Colon (tissue), 2 donors: ENCODE measurements around the gene TOP1.

ENCODE experiments used
- FAIRE-seq: peaks from 2 replicates; lab custom pipeline; 2012; peaks lifted over from hg19 to GRCh38; lab: Jason Lieb, UNC
- donor health status: control.
- donor health status: control.

TOP1 gene

DNA sequence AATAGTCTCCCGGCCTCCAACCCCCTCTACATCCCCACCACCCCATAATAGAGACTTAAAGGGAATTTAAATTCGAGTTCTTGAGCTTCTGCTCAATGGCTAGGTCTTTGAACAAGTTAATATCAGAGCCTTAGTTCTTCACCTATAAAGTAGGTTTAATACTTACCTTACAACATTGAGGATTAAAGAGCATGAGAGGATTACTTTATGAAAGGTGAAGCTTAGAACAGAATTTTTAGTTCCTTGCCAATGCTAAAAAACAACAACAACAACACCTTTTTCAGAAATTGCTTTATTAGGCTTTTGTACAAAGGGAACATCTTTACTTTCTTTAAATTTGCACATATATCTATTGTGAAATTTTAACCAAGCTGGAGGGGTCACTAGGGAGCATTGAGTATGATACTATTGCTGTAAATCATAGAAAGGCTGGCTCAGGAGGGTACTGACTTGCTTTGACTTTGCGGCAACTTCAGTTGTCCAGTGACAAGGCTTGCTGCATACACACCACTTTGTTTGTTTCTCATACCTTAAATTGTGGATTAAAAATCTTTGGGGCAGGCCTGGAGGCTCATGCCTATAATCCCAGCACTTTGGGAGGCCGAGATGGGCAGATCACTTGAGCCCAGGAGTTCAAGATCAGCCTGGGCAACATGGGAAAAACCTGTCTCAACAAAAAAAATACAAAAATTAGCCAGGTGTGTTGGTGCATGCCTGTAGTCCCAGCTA lies 9.7 kb downstream of the TOP1 start:
- FAIRE-seq: no peak

DNA sequence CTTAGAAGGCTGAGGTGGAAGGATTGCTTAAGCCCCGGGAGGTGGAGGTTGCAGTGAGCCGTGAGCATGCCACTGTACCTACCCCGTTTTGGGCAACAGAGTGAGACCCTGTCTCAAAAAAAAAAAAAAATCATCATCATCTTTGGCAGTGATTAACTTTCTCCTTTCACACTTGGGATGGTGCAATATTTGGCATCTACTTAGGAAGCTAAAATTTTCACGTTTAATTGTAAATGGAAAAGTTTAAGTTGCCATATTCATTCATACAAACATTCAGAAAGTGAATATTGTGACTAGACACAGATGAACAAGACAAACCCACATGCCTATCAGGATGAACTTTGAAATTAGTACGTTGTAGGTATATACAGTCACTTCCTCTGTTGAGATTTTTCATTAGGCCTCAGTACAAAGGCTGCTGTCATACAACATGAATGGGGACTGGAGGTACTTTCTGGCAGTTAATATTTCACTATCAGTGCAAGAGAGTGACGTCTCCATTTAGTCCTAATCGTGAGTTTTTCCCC lies 10.3 kb downstream of the TOP1 start:
- FAIRE-seq: no peak

DNA sequence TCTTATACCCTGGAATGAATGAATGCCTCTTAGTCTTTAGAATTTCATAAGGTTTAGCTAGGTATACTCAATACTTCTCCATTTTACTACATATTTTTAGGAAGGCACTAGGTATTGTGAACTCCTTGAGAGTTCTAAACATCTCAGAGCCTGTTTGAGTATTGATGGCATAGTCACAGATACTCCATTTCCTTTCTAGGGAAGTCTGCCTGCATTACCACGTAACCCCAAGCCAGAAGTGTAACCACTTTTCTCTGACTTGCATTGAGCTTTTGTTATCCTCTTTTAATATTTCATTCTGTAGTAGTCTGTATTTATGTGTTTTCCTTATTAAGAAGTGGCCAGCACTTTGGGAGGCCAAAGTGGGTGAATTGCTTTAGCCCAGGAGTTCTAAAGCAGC lies 12.2 kb downstream of the TOP1 start:
- no peak for FAIRE-seq

DNA sequence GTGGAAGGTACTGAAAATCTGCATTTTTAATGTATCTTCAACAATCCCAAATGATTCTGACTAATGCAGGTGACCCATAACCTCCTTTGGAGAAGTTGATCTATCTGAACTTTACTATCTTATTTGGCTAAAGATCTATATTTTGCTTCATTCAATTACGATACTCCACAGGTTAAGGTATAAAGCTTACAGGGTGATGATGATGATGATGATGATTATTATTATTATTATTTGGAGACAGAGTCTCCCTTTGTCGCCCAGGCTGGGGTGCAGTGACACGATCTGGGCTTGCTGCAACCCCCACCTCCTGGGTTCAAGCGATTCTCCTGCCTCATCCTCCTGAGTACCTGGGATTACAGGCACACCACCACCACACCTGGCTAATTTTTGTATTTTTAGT lies 13.1 kb downstream of the TOP1 start:
- no peak for FAIRE-seq

DNA sequence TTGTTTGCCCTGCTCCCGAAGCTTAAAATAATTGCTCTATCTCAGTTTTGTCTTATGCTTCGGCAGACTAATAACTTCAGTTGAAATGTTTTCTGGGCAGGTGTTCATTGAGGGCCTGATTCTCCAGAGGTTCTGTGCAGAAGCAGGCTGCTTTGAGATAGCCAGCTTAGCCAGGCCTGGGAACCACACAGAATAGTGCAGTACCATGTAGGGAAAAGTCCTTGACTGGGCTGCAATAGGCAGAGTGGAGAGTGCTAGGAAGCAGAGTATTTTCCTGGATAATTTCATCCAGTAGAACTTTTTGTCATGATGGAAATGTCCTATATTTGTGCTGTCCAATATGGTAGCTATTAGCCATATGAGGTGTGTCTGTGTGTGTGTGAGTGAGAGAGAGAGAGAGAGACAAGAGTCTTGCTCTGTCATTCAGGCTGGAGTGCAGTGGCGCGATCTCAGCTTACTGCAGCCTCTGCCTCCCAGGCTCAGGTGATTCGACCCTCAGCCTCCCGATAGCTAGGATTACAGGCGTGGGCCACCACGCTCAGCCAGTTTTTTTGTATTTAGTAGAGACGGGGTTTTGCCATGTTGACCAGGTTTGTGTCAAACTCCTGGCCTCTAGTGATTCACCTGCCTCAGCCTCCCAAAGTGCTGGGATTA lies 15.9 kb downstream of the TOP1 start:
- FAIRE-seq: no peak

DNA sequence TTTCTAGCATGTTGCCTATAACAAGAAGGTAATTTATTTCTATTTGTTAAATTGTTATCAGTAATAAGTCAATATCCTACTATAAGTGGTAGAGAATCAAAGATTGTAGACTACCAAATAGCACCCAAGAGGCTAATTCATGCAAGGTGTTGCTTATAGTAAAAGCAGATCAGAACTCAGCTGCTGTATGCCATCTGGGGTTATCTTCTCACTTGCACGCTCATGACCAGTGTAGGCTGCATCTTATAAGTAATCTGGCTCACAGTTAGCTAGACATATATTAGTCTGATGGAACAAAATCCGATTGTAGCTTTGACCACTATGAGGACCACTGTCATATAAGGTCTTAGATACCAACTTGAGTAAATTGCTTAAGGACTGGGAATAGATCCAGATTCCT lies 17.0 kb downstream of the TOP1 start:
- FAIRE-seq: no peak

DNA sequence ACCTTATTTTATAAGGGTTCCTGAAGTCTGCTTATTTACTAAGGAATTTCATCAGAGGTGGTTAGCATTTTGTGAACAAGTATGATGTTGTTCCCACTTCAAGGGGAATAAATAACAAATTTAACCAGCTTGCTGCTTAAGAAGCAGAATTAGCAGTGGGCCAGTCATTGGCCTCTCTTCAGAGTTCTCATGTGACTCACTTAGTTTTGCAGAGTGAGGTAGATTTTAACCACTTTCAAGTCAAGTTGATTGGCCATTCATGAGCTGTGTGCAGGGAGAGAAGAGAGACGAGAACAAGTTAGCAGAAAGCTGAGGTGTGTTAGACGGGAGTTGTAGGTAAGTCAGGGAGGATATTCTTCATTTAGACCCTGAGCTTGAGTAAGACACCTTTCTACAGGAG lies 18.1 kb downstream of the TOP1 start:
- no peak for FAIRE-seq

DNA sequence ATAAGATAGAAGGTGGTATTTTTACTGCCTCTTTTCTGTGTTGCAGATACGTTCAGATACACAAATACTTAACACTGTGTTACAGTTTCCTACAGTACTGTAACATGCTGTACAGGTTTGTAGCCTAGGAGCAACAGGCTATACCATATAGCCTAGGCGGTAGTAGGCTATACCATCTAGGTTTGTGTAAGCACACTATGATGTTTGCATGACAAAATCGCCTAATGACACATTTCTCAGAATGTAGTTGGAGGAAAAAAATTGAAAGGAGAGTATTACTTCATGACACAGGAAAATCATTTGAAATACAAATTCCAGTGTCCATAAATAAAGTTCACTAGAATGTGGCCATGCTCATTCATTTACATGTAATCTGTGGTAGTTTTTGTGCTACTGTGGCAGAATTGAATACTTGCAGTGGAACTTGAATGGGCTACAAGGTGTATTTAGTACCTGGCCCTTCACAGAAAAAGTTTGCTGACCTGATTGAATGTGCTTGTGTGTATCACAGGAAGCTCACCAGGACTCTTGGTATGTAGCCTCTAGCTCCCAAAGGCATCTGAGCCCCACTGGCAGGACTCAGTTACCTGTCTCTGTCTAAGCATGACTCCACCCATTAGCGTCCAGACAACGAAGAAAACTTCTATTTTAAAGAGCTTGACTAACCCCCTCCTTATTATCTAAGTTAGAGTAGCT lies 18.8 kb downstream of the TOP1 start:
- no peak for FAIRE-seq

DNA sequence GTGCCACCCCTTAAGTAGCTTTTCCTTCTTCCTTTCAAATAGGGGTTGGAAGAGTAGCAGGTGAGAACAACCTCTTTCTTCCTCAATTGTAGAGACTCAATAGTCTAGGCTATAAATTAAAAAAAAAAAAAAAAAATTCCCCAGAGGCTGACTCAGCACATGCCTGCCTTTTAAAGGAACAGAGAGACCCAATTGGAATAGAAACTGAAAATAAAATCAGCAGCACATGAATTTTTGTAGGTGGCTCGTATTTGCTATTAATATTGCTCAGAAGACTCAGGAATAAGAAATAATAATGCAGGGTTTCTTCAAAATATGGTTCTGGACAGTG lies 19.3 kb downstream of the TOP1 start:
- FAIRE-seq: no peak

DNA sequence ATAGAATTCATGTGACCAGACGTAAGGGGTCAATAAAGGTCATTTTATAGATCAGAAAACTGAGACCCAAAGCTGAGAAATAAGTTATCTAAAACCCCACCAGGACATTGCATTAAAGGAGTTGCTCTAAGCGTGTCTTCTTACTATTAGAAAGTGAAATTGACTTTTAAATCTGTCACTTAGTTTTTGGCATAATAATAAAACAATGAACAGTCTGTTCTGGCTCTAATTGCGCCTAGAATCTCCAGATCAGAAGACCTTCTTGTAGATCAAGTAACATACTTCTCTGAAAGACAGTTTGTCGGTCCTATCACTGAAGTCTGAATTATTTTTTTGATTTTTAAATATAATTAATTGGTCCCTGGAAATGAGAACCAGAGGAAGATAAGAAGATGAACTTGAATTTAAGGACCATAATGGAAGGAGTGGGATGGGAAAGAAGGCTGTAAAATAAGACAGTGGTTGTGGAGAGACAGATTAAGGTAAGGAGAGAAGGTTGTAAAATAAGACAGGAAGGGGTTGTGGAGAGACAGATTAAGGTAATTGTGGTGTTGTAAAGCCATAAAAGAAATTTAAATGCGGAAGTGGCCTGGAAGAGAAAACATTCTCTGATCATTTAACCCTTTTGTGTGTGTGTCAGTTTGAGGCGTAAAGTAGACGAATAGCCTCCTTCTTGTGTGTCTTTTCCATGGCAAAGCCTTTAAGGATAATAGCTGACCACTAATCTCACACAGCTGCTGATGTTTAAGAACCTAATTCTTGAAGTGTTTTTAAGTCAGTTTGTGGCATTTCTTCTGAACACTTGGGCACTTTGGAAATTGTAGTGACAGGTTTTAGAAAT lies 20.1 kb downstream of the TOP1 start:
- no peak for FAIRE-seq

DNA sequence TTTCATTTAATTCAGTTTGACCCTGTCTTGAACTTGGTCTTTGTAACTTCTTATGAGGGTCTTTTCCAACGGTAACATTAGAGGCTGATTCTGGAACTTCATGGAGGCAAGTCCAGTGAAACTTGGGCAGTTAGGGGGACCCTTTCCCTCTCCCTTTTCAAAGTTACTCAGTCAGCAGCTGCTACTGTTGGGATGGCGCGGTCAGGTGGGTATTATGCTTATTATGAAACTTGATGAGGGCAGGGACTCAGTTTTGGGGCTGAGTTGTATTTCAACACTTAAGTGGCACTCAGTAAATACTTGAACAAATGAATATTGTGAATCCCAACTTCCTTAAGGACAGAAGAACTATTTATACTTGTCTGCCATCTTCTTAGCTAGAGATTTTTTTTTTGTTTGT lies 20.8 kb downstream of the TOP1 start:
- no peak for FAIRE-seq

DNA sequence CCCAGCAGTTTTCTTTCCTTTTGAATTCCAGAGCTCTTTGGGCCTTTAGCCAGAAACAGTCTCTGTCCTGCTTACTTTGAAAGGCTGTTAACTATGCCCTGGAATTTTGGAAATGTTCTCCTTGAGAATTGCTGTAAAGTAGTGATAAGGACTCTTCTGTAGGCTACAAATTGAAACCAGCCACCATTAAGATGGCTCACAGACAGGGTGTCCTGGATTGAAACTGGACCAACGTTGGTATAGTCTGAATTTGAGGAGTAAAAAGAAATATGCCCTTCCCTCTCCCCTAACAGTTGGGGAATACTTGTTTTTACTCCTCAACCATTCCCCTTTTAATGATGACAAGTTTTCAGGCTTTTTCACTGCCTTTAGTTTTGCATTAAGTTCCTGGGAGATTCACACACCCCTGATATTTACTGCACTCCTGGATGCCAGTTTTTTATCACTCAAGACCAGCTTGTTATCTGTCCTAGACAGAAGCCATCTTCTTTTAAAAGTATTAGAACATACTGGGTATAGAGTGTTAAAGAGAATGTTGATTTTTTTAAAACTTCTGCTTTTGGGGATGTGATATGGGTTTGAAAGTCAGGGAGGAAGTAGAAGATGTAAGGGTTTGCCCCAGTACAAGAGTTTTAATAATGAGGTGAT lies 21.9 kb downstream of the TOP1 start:
- no peak for FAIRE-seq

DNA sequence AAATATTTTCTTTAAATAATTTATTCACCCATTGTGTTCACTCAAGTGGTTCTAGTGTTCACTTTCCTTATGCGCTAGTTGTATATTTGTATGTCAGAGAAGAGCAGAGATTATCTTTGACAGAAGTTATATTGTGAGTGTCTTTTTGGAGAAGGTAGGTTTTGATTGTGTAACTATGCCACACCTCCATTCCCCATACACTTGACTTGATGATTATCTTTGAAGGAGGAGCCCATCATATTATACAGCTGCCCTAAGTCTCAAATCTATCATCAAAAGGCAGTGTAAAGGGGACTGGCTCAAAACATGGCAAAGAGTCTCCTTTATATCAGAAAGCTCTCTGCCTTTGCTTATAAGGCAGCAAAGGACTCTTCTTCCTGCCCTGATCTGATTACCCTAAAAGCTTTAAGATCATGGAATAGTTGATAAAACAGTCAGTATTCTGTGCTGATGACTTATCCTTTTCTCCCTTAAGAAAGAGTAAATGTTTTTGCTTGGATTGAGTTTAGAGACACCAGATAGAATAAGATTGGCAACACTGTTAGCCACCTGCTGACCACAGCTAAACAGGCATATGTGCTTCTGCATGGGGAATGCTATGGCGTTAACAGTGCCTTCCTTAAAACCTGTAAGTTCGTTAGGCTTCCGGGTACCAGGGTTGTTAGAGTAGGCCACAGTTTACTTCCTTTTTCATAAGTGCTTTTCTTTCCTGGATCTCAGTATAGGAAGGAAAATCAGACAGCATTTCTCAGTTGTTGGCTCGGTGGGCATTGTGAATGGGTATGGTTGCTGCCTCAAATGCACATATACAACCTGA lies 22.6 kb downstream of the TOP1 start:
- FAIRE-seq: no peak

DNA sequence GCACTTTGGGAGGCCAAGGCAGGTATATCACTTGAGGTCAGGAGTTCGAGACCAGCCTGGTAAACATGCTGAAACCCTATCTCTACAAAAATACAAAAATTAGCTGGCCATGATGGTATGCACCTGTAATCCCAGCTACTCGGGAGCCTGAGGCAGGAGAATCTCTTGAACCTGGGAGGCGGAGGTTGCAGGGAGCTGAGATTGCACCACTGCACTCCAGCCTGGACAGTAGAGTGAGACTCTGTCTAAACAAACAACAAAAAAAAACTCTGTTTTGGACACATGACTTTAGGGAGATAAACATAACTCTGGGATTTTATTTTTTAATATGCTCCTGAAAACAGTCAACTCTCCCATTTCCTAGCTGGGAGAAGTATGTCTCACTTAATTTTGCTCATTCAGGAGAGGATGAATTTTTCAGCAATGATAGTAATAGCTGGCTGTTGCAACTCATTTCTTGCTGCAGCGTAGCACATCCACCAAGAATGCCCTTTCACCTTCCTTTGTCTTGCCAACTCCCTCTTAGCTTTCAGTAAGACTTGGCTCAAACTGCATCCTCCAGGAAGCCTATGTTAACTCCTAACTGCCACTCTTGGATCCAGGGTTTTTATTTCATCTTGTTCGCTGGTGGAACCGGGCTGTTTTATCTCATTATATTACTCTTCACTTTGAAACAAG lies 24.3 kb downstream of the TOP1 start:
- FAIRE-seq: no peak

DNA sequence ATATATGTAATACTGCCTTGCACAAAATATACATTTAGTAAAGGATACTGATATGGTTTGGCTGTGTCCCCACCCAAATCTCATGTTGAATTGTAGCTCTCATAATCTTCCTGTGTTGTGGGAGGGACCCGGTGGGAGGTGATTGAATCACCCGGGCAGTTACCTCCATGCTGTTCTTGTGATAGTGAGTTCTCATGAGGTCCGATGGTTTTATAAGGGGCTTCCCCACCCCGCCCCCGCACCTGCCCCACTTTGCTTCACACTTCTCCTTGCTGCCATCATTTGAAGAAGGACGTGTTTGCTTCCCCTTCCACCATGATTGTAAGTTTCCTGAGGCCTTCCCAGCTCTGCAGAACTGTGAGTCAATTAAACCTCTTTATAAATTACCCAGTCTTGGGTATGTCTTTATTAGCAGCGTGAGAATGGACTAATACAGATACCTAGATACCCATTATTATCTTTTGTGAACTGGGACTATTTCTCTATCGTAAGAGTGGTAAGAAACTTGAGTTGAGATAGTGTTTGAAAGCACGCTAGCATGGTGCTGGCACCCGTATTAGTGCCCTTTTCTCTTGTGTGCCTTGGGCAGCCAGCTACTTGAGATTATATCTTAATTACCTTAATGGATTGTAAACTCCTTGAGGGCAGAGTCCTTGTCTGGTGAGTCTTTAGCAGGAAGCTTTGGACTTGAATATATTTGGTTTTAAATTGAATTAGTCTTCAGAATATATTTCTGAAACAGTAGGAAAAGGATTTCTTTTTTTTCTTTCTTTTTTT lies 25.6 kb downstream of the TOP1 start:
- FAIRE-seq: no peak

DNA sequence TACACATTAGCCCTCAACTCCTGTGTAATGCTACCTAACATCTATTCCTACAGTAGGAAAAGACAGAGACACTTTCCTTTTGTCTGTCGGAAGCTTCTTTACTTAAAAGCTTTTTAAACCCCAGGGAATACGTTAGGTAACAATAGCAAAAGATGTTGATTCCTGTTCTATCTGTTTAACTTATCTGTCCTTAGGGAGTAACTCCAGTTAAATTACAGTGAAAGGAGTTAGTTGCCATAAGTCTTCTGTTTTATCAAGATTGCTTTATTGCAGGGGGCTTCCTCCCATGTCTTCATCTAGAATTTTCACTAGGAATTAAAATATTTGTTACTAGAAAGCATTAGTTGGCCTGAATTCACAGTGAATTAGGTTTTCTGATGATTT lies 26.2 kb downstream of the TOP1 start:
- no peak for FAIRE-seq

DNA sequence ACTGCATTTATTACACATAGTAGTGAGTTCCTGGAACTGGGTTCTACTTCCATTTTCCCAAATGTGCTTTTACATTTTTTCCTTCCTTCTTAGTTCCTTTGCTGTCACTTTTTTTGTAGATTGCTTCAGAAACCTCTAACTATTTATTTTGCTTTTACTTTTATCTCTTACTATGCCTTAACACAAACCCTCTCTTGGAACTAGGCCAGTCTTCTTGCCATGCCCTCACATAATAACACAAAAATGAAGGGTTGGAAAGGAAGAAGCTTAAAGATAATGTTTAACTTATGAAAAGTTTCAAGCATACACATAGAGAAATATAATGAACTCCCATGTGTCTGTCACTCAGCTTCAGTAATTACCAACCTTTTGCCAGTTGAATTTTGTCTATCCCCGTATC lies 27.1 kb downstream of the TOP1 start:
- no peak for FAIRE-seq

DNA sequence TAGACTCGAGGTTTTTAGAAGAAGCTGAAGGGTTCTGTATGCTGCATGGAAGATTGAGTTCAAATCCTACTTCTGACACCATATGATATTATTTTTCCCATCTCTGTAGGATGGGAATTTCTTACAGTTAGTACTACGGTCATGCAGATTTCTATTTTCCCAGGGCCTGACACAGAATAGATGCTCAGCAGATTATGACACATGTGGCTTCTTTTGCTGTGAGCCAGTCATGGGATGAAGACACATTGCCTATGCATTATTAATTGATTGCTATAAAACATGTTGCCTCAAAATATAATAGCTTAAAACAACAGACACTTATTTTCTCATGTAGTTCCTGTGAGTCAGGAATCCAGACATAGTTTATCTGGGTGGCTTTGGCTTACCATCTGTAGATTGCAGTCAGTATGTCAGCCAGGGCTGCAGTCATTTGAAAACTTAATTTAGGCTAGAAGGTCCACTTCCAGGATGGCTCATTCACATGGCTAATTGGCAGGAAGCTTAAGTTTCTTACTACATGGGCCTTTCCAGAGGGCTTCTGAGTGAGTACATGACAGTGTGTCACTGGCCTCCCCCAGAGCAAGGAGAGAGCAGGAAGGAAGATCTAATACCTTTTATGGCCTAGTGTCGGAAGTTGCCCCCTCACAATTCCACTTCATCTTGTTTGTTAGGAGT lies 29.5 kb downstream of the TOP1 start:
- no peak for FAIRE-seq
